SU-DHL-6 (cell line): ENCODE results near the gene CHCHD3.

Experiments used
- H2AFZ ChIP-seq: fragments of 200-600 bp; sonication (generic); 2 replicates; pipeline ENCODE4 v1.6.1; 2014; ENCODE audit warnings: low read depth, mild to moderate bottlenecking, moderate library complexity, mixed read lengths, antibody characterized with exemption, low read length; ENCODE audit not compliant: severe bottlenecking
- H3F3A ChIP-seq: fragments of 200-600 bp; shearing (Covaris generic); 2 replicates; pipeline ENCODE4 v1.6.0; 2016; ENCODE audit warnings: antibody characterized with exemption, mild to moderate bottlenecking; ENCODE audit not compliant: insufficient read depth
- H3K27ac ChIP-seq: fragments of 200-600 bp; sonication (generic); 2 replicates; pipeline ENCODE4 v1.5.1; 2016; ENCODE audit warnings: low read depth, mild to moderate bottlenecking, low read length, moderate library complexity, mixed read lengths
- H3K27me3 ChIP-seq: fragments of 200-600 bp; sonication (generic), shearing (Covaris generic); 2 replicates; pipeline ENCODE4 v1.6.0; 2014; ENCODE audit warnings: mild to moderate bottlenecking, low read length
- H3K36me3 ChIP-seq: fragments of 200-600 bp; sonication (generic); 2 replicates; pipeline ENCODE4 v1.6.1; 2014; ENCODE audit warnings: mild to moderate bottlenecking, low read length, mixed read lengths
- H3K4me2 ChIP-seq: fragments of 300-600, 200-600 bp; shearing (Covaris generic), sonication (generic); 2 replicates; pipeline ENCODE4 v1.6.0; 2014; ENCODE audit warnings: low read length, low read depth, mild to moderate bottlenecking; ENCODE audit not compliant: poor library complexity, severe bottlenecking
- H3K4me3 ChIP-seq: fragments of 200-600 bp; sonication (generic); 2 replicates; pipeline ENCODE4 v1.5.1; 2014; ENCODE audit warnings: antibody characterized with exemption, low read length, mild to moderate bottlenecking, mixed read lengths; ENCODE audit not compliant: insufficient read depth, poor library complexity, severe bottlenecking
- H3K79me2 ChIP-seq: fragments of 200-600 bp; sonication (generic); 2 replicates; pipeline ENCODE4 v1.6.1; 2014; ENCODE audit warnings: mild to moderate bottlenecking, low read length, moderate library complexity; ENCODE audit not compliant: insufficient read depth
- H3K9ac ChIP-seq: fragments of 200-600 bp; sonication (generic); 2 replicates; pipeline ENCODE4 v1.7.0; 2014; ENCODE audit warnings: mild to moderate bottlenecking, low read length
- H3K9me2 ChIP-seq: fragments of 200-600 bp; sonication (generic); replicated peaks from 2 replicates; pipeline ENCODE4 v1.6.1; 2014; ENCODE audit warnings: low read length; ENCODE audit not compliant: insufficient read depth
- H3K9me3 ChIP-seq: fragments of 200-600 bp; sonication (generic); 2 replicates; pipeline ENCODE4 v1.6.1; 2014; ENCODE audit warnings: low read length, mixed read lengths; ENCODE audit not compliant: insufficient read depth
- H4K20me1 ChIP-seq: fragments of 200-600 bp; sonication (generic); 2 replicates; pipeline ENCODE4 v1.6.1; 2014; ENCODE audit warnings: low read depth, mild to moderate bottlenecking, antibody characterized with exemption, low read length, moderate library complexity, mixed read lengths
- CTCF ChIP-seq: fragments of 200-600 bp; sonication (generic); IDR thresholded peaks from one replicate; pipeline ENCODE4 v1.5.1; 2017; ENCODE audit warnings: antibody characterized with exemption, mild to moderate bottlenecking, low read length, moderate library complexity; ENCODE audit not compliant: insufficient read depth, poor library complexity, severe bottlenecking
- EZH2phosphoT487 ChIP-seq: fragments of 200-600 bp; sonication (generic), shearing (Covaris generic); conservative IDR thresholded peaks from 2 replicates; pipeline ENCODE4 v1.6.1; 2018; ENCODE audit warnings: mild to moderate bottlenecking, antibody characterized with exemption, low read length, moderate library complexity, mixed read lengths

Gene CHCHD3

GRCh38 chr7:132858760-132859159, 223.1 kb downstream of the CHCHD3 start:
- no peak for TF ChIP-seq EZH2phosphoT487
- TF ChIP-seq CTCF: no peak
- H3K79me2 ChIP-seq: no peaks in the 10 kb centered on the region
- no peak overlapping the region for H2AFZ ChIP-seq
- H3K36me3 ChIP-seq: no peaks in the 10 kb centered on the region
- no peaks in the 10 kb centered on the region for H3K9me2 ChIP-seq
- no peak overlapping the region for H3K4me2 ChIP-seq
- no peaks in the 10 kb centered on the region for H4K20me1 ChIP-seq
- no peaks in the 10 kb centered on the region for H3K27me3 ChIP-seq
- no peak overlapping the region for H3K4me3 ChIP-seq
- no peak overlapping the region for H3K27ac ChIP-seq
- no peaks in the 10 kb centered on the region for H3F3A ChIP-seq
- H3K9ac ChIP-seq: no peak overlapping the region
- no peaks in the 10 kb centered on the region for H3K9me3 ChIP-seq

GRCh38 chr7:132858251-132858650, 223.6 kb downstream of the CHCHD3 start:
- Histone ChIP-seq H3K9me2 (no peaks in the 10 kb centered on the region), H3K4me2 (no peak overlapping the region), H3K79me2 (no peaks in the 10 kb centered on the region), H3K27ac (no peak overlapping the region), H3K36me3 (no peaks in the 10 kb centered on the region), H2AFZ (no peak overlapping the region), H3K4me3 (no peak overlapping the region), H4K20me1 (no peaks in the 10 kb centered on the region), H3F3A (no peaks in the 10 kb centered on the region), H3K9me3 (no peaks in the 10 kb centered on the region), H3K9ac (no peak overlapping the region), H3K27me3 (no peaks in the 10 kb centered on the region)
- TF ChIP-seq CTCF (no peak), EZH2phosphoT487 (no peak)

DNA sequence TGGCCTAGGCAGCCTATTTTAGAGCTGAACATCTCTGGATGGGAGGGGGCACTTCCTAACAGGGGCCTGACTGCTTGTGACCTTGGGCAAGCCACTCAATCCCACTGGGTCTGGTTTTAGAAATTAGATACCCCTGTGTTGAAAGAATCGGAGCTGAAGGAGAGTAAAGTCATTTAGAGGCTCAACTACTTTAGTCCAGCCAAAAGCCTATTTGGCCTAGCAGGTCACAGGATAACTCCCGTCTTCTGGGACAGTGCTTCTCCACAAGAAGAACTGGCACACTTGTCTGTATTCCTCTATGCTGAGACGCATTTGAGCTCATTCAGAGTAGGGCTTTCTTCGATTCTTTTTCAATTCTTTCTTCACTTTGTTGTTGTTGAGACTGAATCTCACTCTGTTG, 224.2 kb downstream of the CHCHD3 start:
- TF ChIP-seq CTCF (no peak), EZH2phosphoT487 (no peak)
- H3K79me2 ChIP-seq: no peaks in the 10 kb centered on the region
- H3F3A ChIP-seq: no peaks in the 10 kb centered on the region
- no peaks in the 10 kb centered on the region for H3K9me2 ChIP-seq
- no peaks in the 10 kb centered on the region for H3K36me3 ChIP-seq
- no peaks in the 10 kb centered on the region for H4K20me1 ChIP-seq
- no peak overlapping the region for H2AFZ ChIP-seq
- H3K9me3 ChIP-seq: no peaks in the 10 kb centered on the region
- no peak overlapping the region for H3K4me2 ChIP-seq
- no peak overlapping the region for H3K9ac ChIP-seq
- H3K4me3 ChIP-seq: no peak overlapping the region
- no peaks in the 10 kb centered on the region for H3K27me3 ChIP-seq
- no peak overlapping the region for H3K27ac ChIP-seq
